DMS114 treated with DMSO at 0.1 percent for 48 hours (cell line): ENCODE measurements around the gene LGI4.
"Not testable (repeated sequence)": the region's sequence is repeated elsewhere in the genome, so short reads cannot be mapped to it uniquely, and the experiment has no call there.

Source experiments
- DNase-seq: peaks from one replicate; lab custom pipeline; 2025; ENCODE audit not compliant: unreplicated experiment; lab: John Stamatoyannopoulos, UW

The LGI4 gene

DNA sequence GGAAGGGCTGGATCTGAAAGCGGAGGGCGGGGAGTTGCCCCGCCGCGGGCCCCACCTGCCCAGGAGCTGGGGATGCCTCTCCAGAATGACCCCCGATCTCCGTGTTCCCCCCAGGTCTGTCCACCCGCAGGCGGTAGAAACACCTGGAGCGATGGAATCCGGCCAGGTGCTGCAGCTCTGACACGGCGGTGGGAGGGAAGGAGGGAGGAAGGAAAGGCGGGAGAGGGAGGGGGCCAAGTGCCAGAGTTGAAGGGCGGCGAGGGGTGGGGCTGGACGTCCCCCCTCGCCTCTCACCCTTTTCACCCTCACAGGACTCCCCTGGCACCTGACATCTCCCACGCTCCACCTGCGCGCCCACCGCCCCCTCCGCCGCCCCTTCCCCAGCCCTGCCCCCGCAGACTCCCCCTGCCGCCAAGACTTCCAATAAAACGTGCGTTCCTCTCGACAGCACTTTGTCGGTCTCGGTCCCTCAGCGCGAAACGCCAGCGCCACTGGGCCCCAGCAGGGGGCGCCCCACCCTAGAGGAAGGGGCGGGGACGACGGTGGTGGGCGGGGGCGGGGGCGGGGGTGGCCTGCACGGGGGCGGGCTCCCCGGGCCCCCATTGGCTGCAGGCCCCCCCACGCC lies 7.9 kb upstream of the LGI4 start:
- peak; percentile 28 for DNase-seq

DNA sequence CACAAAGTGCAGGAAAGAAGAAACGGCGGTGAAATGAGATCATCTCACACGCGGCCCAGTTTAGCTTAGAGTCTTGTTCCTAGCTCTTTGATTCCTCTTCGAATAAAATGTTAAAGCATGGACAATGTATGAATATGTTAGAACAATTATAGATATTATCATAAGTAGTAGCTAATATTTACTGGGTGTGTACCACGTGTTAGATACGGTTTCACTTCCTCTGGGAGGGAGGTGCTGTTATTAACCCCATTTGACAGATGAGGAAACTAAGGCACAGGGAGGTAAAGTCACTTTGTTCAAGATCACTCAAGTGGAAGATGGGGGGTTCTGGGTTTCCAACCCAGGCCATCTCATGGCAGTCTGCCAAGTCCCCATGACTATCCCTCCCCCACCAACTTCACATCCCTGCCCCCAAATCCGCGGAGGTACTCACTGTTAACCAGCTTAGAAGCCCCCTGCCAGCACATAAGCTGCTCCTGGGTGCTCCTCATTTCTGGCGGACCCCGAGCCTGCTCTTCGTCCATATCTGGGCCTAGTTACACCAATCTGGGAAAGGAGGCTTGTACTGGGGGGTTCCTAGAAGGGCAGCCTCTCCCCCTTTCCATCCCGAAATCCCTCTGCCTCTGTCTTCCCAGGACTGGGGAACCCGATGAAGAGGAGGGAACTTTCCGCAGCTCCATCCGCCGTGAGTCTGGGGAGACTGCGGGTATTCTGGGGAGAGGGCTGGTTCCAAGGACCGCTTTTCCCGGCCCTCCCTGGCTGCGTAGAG lies 7.2 kb upstream of the LGI4 start:
- DNase-seq = no peak

DNA sequence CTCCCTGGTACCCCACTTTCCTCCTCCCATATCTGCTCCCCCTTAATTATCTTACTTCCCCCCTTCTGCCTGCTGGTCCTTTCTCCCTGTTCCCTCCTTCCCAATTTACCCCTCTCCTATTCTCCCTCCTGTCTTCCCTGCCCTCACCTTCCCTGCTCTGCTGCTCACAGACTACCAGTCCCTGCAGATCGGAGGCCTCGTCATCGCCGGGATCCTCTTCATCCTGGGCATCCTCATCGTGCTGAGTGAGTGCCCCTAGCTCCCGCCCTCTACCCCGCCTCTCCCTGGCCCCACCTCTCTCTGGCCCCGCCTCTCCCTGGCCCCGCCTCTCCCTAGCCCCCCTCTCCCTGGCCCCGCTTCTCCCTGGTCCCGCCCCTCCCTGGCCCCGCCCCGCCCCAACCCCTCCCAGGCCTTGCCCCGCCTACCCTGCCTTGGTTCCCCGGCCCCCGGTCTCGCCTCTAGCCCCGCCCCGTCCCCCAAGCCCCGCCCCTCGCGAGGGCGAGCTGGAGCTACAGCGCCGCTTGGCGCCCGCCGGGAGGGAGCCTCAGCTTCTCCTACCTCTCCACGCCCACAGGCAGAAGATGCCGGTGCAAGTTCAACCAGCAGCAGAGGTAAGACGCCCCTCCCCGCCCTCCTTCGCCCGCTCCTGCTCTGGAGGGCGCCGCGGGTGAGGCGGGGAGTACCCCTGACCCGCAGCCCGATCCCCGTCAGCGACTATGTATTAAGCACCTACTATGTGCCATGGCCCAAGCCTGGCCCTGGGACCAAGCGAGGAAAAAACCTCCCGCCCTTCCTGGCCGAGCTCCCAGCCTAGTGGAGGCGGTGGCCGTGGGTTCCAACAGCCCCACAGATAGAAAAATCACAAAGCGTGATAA lies 6.3 kb upstream of the LGI4 start:
- peak; percentile 72 for DNase-seq

DNA sequence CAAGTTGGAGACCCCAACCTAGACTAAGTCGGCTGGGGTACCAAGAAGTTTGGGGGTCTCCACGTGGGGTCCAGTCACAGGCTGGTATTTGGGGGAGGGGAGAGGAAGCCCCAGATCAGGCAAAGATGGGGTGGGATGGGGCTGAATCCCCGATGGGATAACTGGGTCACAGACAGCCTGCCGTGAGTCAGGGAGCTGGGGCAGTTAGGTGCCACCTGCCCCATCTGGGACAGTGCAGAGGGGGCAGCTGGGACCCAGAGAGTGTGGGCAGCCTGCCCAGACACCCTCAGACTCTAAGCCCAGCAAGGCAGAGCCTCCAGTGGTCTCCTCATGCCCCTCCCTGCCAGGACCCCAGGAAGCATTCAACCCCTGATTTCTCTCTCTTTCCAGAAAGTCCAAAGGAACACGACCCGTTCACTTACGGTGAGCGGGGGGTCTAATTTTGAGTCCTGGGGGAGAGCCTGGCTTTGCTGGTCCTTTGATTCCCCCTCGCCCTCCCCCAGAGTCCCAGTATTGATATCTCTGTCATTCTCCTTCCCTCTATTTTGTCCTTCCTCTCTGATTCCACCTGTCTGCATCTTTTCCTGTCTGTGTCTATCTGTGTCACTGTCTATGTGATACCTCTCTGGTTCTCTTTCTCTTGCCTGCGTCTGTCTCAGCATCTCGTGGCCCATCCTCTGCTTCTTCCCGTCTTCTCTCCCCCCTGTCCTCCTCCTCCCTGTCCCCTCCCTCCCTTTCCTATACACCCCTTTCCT lies 5.5 kb upstream of the LGI4 start:
- DNase-seq = no peak

DNA sequence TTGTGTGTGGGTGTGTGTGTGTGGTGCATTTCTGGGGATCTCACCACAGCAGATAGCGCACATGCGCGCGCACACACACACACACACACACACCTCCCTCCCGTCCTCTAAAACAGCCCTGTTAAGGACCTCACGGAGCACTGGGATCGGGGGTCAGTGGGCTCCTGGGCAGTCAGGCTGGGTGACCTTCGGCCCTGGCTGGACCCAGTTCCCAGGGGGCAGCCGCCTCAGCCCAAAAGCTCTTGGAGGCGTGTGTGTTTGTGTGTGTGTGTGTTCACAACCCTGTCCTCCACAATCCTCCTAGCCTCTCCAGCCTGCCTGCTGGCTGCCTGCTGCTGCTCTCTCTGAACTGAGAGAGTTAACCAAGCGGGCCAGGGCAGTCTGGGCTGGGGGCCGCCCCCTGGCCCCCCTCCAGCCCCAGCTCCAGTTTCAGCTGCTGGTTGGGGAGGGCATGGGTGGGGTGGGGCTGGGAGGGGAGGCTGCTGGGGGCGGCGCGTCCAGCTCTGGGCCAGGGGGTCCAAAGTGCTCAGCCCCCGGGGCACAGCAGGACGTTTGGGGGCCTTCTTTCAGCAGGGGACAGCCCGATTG lies 3.5 kb upstream of the LGI4 start, which contains the start of gene FXYD1:
Gene FXYD1, plus strand, starts transcription at position 520 of the 588 bp plus-strand sequence. CDS start 1,256 bp downstream, outside the sequence.
- DNase-seq = no peak

DNA sequence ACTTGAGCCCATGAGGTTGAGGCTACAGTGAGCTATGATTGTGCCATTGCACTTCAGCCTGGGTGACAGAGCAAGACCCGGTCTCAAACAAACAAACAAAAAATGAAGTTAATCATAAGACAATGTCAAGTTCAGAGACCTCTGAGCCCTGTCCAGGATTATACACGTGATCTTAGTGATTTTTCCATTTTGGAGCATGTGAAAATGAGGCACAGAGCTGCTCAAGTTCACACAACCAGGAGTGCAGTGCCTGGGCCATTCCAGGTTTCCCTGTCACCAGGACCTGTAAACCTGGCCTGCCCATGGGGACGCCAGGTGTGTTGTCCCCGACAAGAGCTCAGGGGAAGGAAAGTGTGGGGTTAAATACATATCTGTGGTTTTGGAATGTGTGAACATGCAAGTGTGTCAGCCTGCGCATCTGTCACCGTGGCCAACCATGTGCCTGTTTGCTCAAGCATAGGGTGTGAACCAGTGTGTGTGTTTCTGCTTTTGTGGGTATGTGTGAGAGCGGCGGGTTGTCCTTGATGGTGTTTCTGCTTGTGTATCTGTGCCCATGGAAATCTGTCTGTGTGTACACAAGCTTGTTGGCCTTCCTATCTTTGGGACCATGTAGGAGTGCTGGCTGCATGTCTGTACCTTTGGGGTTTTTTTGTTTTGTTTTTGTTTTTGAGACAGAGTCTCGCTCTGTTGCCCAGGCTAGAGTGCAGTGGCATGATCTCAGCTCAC lies 2.3 kb upstream of the LGI4 start:
- no peak for DNase-seq

DNA sequence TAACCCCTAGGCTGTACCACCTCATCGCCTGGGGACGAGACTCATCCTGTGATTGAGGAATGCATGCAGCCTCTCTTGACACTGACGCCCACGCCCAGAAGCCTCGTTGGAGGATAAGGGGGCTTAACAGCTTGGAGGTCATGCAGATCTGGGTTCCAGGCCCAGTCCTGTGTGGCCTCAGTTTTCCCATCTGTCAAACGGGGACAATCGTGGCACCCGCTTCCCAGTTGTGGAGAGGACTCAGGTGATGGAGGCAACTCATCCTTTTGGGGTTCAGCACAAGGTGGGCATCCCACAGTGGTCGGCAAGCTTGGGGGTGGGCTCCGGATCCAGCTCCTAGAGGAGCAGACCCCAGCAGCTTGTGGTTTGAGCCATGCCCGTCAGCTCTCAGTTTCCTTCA lies 1.4 kb upstream of the LGI4 start:
- DNase-seq = no peak

DNA sequence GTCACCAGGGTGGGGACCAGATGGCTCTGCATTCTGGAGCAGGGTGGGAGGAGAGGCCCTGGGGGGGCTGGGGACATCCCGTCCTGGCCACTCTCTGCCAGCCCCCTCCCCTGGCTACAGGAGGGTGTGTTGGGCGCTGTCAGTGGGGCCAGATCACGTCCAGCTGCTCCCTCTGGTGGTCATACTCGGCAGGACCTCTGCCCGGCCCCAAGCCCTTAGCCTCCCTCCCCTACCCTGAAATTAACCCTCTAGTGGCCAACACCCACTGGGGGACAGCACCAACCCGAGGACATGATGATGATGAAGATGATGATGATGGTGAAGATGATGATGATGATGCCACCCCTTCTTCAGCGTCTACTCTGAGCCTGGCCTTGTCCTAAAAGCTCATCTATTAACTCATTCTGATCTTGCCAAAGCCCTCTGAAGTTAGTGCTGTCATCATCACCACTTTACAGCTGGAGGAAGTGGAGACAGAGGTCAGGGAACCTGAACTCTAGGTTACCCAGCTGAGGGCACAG lies 590 bp upstream of the LGI4 start:
- DNase-seq = peak; percentile 53

DNA sequence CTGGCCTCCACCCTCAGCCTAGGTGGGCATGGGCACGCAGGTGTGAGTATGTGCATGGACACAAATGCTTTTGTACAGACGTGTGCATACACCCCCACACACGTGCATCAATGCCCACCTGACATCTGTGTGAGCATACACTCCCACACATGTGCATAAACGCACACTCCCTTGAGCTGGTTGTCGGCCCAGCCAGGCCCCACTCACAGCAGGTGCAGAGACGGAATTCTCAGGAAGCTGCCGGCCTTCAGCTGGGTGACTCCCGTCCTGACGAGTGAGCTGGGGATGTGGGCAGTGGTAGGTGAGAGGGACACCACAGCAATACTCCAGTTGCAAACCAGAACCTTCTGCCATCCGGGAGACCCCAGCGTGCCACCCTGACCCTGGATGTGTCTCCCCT lies 1.0 kb downstream of the LGI4 start:
- DNase-seq = no peak

DNA sequence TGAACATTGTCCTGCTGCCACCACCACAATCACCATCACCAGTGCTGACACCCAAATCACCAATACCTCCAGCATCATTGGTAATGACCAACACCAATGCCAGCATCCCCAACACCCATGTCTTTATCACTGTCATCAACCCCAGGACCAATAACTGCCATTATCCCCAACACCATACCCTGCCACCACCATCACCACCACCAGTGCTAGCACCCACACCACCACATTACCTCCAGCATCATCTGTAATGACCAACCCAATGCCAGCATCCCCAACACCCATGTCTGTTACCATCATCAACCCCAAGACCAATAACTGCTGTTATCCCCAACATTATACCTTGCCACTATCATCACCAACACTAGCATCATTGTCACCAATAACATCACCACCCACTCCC lies 2.6 kb downstream of the LGI4 start:
- DNase-seq = no peak

DNA sequence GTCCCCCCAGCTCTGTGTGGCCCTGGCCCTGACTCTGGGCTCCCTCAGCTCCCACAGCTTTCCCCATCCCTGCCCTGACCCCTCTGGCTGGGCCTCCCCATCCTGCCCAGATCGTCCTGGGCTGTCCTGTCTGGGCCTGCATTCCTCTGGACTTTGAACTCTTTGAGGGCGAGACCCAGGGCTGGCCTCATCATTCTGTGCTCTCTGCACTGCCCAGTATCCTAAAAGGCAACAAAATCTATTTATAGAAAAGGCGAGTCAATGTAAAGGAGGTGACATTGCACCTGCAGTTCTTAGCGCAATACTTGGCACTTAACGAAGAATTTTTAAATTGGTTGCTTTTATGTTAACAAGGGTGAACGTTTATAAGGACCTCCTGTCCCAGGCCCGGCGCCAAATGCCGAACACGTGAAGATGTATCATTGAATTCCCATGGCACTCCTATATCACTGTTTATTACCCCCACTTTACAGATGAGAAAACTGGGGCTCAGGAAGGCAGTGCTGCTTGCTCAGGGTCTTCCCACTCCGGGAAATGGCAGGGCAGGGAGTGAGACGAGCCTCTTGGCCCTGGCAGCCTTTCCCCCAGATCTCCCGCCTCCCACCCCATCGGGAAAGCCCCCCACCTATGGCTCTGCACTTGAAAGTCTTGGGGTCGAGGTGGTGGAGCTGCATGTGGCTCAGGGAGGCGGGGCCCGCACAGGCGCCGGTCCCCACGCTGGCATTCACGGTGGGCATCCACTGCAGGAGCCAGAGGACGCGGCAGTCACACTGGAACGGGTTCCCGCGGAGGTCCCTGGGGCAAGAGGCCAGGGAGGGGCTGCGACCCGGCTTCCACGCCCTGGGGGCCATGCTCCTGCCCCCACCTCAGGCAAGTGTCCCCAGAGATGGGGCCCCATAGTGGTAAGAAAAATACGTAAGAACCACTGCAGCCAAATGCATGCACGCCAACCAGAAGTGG lies 3.8 kb downstream of the LGI4 start:
- DNase-seq = no peak

DNA sequence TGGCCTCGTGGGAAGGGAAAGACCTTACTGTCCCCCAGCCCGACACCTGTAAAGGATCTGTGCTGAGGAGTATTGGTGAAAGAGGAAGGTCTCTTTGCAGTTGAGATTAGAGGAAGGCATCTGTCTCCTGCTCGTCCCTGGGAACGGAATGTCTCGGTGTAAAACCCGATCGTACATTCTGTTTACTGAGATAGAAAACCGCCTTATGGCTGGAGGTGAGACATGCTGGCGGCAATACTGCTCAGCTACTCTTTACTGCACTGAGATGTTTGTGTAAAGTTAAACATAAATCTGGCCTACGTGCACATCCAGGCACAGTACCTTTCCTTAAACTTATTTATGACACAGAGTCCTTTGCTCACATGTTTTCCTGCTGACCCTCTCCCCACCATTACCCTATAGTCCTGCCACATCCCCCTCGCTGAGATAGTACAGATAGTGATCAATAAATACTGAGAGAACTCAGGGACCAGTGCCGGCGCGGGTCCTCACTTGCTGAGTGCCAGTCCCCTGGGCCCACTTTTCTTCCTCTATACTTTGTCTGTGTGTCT lies 5.1 kb downstream of the LGI4 start:
- DNase-seq = not testable (repeated sequence)

DNA sequence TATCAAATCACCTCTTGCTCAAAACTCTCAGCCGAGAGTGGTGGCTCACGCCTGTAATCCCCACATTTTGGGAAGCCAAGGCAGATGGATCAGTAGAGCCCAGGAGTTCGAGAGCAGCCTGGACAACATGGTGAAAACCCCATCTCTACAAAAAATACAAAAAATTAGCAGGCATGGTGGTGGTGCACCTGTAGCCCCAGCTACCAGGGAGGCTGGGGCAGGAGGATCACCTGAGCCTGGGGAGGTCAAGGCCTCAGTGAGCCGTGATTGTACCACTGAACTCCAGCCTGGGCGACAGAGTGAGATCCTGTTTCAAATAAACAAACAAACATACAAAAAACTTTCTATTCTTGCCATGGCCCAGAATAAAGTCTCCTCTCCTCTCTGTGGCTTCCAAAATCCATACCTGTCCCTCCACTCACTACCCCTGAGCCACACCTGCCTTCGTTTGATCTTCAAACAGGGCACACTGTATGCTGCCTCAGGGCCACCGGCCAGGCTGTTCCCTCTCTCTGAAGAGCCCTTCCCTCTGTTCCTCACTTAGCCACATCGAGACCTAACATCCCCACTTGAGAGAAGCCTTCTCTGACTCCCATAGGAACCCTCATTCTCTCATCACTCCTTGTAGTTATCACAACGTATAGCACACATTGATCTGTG lies 6.3 kb downstream of the LGI4 start:
- no peak for DNase-seq

DNA sequence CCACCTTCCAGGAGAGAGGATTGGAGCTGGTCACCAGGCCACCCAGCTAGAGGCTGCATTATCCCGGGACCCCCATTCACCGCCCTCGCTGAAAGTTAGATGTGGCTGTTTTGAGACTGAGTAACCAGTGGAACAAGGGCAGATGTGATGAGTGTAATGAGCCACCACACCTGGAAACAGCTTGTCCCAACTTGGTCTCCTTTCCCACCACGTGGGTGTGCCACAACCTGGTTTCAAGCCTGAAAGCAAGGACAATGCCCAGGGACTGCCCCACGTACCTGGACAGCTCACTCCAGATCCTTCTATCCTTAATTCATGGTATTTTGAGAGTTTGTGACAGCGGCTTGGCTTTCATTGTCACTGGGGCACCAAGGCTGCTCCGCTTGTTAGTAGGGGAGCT lies 7.0 kb downstream of the LGI4 start:
- no peak for DNase-seq

DNA sequence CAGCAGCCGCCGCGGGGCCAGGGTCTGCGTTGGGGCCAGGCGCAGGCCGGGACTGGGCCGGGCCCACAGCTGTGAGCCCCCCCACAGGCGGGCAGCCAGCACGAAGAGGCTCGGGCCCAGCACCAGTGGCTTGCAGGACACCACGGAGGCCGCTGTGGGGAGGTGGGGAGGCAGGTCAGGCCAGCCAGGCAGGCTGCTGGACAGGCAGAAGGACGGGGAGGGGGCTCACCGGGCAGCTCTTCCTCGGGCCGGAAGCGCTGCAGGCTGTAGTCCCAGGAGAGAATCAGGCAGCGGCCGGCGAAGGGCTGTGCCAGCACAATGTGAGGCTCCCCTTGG lies 8.3 kb downstream of the LGI4 start:
- DNase-seq = no peak

DNA sequence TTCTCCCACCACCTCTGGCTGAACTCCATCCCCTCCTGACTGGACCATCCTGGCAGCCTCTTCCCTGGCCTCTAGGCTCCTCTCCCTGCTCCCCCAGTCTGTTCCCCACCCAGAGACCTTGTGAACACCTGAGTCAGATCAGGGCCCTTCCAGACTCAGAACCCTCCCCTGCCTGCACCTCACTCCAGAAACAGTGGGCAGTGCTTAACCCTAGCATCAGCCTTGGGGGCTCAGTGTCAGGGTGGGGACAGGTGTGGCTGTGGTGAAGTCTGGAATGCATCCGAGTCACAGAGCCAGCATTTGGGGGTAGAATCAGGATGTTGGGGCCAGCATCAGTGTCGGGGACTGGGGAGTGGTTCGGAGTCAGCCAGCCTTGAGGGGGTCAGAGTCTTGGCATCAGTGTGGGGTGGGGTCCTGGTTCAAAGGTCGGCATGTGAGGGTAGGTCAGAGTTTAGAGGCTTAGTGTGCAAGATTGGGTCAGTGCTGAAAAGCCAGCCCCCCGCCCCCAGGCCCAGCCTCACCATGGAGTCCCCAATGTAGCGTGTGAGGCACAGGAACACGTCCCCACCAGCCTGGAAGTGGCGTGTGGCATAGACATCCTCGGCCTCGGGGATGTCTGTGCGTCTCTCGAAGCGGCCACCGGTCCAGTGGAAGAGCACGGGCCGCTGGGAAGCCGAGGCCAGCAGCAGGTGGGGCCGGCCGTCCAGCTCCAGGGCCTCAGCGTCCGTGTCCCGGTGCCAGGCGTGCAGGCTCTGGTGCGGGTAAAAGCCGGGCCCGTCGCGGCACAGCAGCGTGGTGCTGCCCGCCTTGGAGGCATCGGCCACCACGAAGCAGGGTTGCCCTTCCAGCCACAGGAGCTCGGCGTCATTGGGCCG lies 8.9 kb downstream of the LGI4 start:
- no peak for DNase-seq

DNA sequence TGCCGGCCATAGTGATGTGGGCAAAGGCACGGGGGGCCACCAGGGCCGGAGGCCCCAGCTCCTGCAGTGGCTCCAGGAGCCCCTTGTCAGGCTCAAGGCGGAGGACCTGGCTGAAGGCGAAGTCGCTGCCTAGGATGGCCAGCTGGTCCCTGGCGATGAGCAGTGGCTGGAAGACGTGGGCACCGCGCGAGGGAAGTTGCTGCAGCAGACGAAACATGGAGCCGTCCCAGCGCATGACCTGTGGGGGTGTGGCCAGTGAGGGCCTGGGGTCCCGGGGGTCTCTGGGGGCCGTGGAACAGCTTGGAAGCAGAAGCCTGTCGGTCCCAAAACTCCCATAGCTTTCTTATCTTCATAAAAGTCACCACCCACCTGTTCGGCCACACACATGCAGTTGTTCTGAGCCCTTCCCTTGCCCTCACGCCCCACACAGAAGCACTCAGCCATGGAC lies 9.6 kb downstream of the LGI4 start:
- DNase-seq = no peak
